Activated T-helper 1 cell treated with Interleukin-2 at 50 U/mL for 16 hours (primary cell): ENCODE data around the gene ASTE1.
"Not testable (repeated sequence)": the region's sequence is repeated elsewhere in the genome, so short reads cannot be mapped to it uniquely, and the experiment has no call there.

Source experiments
- DNase-seq: peaks from one replicate; pipeline ENCODE4 v3.0.0-alpha.2; 2020; ENCODE audit warnings: low read depth

ASTE1 gene

DNA sequence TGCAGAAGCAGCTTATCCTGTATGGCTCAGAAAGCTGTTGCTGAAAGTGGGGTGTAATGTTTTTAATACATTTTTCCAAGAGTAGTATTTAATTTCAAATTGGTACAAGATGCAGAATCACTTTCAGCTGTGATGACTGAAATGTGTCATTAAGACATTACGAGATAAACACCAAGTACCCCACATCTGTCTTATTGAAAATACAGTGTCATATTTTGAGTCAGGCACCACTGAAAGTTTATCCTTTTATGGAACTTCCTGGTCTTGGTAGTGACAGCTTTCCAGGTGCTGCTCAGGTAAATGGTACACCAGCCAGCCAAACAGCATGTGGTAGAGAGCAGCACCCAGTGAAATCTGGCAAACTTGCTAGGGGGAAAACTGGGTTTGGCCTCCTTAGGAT lies 16.9 kb downstream of the ASTE1 start:
- no peak for DNase-seq

- DNase-seq = no peak
These were observed 18.3 kb downstream of the ASTE1 start for GRCh38 chr3:131008326-131008725.

DNA sequence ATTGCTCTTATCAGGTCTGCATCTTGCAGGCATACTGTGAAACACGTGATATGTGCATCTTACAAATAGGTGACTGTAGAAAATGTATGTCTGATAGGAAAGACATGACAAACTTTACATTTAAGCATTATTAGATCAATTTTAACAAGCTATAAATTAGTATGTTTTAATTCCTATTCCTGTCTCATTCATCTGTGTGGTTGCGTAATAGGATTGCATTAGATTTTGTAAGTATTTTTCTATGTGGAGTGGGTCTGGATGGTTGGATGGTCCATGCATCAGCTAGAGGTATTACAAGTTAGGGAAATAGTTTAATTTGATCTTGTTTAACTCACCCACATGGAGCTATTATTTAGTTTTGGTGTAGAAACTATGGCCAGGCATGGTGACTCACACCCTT lies 18.8 kb downstream of the ASTE1 start:
- DNase-seq = no peak

- no peak for DNase-seq
These were observed 19.4 kb downstream of the ASTE1 start for GRCh38 chr3:131007256-131007655.

- no peak for DNase-seq
These were observed 22.0 kb downstream of the ASTE1 start for GRCh38 chr3:131004603-131005002.

GRCh38 chr3:131001071-131001470 lies 25.6 kb downstream of the ASTE1 start:
- no peak for DNase-seq

- DNase-seq = no peak
These were observed 29.3 kb downstream of the ASTE1 start for GRCh38 chr3:130997289-130997688.

DNA sequence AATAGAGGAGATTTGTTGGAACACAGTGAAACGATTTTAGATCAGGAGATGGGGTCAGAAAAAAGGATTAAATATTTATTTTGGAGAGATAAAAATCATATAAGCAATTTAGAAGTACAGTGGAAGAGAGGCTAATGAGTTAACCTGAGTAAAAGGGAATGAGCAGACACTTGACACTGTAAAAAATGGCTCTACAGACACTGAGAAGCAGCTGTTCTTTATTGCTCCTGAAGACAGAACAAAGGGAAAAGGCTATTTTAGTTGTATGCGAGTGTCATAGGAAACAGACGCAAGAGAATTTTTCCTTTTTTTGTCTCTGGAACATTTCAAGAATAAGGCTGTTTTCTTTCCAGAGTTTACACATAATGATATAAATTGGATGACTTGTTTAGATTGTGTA lies 34.3 kb downstream of the ASTE1 start:
- DNase-seq = no peak

DNA sequence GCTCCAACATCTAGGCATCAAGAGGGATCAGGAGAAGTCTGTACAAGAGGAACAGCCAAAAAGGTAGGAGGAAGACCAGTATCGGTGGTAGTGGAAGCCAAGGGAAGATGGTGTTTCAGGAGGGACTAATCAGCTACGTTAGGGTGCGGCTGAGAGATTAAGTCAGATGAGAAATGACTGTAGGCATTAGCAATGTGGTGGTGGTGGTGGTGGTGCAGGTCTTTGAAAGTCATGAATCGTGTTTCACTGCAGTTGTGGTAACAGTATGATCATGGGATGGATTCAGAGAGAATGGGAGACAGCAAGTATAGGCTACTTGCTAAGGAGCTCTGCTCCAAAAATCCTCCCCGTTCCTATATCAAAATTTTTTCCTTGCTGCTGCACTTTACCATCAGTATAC lies 35.5 kb downstream of the ASTE1 start:
- DNase-seq = no peak

DNA sequence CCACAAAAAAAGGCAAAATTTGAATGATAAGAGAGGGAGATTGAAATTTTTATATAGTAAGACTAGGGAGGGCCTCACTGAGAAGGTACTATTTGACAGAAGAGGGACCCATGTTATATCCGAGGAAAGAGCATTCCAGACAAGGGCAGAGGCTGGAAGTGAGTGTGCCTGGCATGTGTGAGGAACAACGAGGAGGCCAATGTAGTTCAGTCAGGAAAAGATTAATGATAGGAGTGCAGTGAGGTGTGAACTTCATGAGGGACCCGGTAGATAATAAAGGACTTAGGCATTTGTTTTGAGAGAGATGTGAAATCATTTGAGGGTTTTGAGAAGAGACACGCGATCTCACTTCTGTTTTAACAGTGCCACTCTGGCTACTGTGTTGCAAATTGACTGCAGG lies 36.3 kb downstream of the ASTE1 start:
- DNase-seq = no peak

GRCh38 chr3:130981469-130981868 lies 45.2 kb downstream of the ASTE1 start:
- DNase-seq = no peak

DNA sequence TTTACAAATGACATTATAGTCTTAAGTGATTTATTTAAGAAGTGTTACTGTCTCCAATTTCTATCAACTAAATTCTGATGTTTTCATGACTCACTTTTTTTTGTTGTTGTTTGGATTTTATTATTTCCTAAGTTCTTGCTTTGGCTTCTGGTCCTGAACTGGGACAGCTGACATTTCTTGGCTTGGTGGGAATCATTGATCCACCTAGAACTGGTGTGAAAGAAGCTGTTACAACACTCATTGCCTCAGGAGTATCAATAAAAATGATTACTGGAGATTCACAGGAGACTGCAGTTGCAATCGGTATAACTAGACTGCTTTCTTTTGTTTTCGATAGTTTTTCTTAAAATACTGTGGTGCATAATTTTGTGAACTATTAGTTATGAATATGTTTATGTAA lies 47.5 kb downstream of the ASTE1 start:
- DNase-seq = no peak

DNA sequence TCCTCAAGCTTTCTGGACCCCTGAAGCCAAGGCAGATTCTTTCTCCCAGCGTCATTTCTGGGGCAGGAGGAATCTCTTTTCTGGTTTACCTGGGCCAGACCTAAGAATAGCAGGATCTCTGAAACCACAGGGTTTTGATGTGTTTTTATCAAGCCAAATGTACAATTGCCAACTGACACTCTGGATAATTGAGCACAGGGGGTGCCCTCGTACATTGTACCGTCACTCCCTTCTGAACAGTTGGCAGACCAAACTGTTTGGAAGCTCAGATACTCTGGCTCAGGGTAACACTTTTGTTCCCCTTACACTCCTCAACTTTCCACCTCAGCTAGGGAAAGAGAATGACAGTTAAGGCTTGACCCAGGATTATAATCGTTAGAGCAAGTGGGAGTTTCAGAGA lies 49.9 kb downstream of the ASTE1 start:
- DNase-seq = no peak

DNA sequence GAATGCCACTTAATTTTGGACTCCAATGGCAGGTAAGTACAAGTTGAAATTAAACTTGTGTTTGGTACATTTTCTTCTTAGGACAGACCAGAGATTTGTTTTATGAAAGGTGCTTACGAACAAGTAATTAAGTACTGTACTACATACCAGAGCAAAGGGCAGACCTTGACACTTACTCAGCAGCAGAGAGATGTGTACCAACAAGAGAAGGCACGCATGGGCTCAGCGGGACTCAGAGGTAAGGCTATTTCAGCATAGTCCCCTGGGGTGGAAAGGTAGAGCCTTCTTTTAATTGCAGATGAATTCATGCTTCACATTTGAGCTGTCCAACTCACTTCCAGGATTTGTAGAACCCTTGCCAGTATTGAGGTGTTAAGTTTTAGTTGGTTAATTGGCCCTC lies 51.4 kb downstream of the ASTE1 start:
- no peak for DNase-seq

GRCh38 chr3:130974201-130974600 lies 52.4 kb downstream of the ASTE1 start:
- DNase-seq = no peak

- no peak for DNase-seq
These were observed 53.2 kb downstream of the ASTE1 start for GRCh38 chr3:130973406-130973805.

DNA sequence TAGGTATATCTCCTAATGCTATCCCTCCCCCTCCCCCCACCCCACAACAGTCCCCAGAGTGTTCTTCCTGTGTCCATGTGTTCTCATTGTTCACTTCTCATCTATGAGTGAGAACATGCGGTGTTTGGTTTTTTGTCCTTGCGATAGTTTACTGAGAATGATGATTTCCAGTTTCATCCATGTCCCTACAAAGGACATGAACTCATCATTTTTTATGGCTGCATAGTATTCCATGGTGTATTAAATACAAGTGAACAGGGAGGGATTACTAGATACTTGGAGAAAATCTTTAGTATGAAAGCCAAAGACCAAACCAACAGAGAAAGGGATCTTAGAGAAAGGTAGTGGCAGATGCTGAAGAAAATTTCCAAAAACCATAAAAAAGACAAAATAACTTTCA lies 54.0 kb downstream of the ASTE1 start:
- DNase-seq = not testable (repeated sequence)

GRCh38 chr3:130971208-130971607 lies 55.4 kb downstream of the ASTE1 start:
- no peak for DNase-seq

DNA sequence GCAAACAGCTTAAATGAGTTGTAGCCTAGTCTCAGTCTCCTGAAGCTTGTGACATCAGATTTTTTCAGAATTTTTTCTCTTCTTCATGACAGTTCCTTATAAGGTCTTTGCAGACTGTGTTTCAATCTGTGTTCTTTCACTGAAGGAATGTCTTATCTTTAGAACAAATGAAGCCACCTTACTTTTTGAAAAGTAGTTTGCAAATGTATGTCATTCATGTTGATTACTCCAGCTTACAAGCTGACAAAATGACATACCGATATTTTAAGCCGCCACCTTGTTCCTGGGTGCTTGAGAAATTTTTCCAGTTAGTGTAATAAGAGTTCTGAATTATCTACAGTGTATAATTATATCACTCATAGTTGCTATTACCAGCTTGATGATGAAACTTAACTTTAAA lies 57.0 kb downstream of the ASTE1 start:
- no peak for DNase-seq

DNA sequence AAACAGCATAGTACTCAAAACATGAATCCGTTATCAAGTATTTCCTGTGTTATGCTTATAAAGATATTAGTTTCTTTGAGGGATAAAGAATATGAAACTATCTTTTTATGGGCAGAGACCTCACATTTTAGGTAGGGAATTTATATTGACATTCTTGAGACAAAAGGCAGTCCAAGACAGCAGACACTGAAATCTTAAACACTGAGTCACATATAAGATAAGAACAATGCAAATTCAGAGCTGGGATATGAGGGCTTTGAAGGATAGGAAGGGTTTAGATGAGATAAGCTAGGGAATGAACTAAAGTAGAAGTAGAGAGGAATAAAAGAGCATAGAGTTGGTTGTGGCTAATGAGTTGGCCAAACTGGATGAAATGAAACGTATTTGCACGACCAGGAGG lies 58.4 kb downstream of the ASTE1 start:
- no peak for DNase-seq

GRCh38 chr3:130967281-130967680 lies 59.3 kb downstream of the ASTE1 start:
- DNase-seq = no peak

DNA sequence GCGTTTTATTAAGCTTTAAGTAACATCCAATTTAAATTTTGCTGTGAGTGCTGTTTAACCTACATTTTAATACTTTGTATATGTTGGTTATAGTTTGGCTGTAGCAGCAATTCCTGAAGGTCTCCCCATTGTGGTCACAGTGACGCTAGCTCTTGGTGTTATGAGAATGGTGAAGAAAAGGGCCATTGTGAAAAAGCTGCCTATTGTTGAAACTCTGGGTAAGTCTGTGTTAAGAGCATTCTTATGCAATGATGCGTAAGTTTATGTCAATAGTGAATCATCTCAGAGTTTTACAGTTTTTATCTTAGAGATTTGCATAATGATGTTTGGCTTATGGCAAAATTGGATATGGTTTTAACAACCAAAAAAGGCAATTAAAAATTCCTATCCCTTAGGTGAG lies 62.7 kb downstream of the ASTE1 start:
- no peak for DNase-seq
